Cardiac muscle cell (in vitro differentiated cells and primary cell): Measurements from ENCODE around the gene ADGRL3. TPM values are rescaled to one million over a fixed set of nuclear protein-coding genes. Genes with fewer than 3 reads are reported as not detected.

Source experiments
- DNase-seq, 2 donors: peaks; one replicate each; pipeline versions ENCODE4 v3.0.0 to v3.0.0-alpha.2; 2010 to 2017; ENCODE audit warnings: low read depth in 1 of 2, low spot score in 1 of 2
- H3K27ac ChIP-seq: fragments of 200-600 bp; sonication (generic); 2 replicates; pipeline ENCODE4 v1.5.1; 2016
- H3K27me3 ChIP-seq: fragments of 200-600 bp; sonication (generic); 2 replicates; pipeline ENCODE4 v1.6.0; 2016; ENCODE audit warnings: control low read depth
- H3K36me3 ChIP-seq: fragments of 200-600 bp; sonication (generic); 2 replicates; pipeline ENCODE4 v1.5.1; 2016; ENCODE audit warnings: control low read depth
- H3K4me1 ChIP-seq: fragments of 200-600 bp; sonication (generic); 2 replicates; pipeline ENCODE4 v1.8.1; 2017; ENCODE audit warnings: low read depth, mild to moderate bottlenecking, mixed run types
- H3K4me3 ChIP-seq: fragments of 200-600 bp; sonication (generic); 2 replicates; pipeline ENCODE4 v1.5.1; 2016; ENCODE audit warnings: mild to moderate bottlenecking
- H3K9me3 ChIP-seq: fragments of 200-600 bp; sonication (generic); 2 replicates; pipeline ENCODE4 v1.5.1; 2017; ENCODE audit warnings: low read depth, mild to moderate bottlenecking, control low read depth
- polyA plus RNA-seq: library from polyadenylated mRNA; unstranded; fragments of >200 nt; fragmentation: Nextera tagmentation; extraction: Ambion mirVana; gene quantifications from 2 replicates; pipeline ENCODE4 v1.2.1, GENCODE V29; 2016
- total RNA-seq: library from RNA; depleted of rRNA; stranded (reverse); fragments of >200 nt; gene quantifications from 2 replicates; pipeline ENCODE4 v1.2.3, GENCODE V29; 2016
- TF ChIP-seq, protein P1 (sequence below): IDR thresholded peaks from 2 replicates; pipeline ENCODE4 v1.5.1; 2012; ENCODE audit warnings: low read depth, mild to moderate bottlenecking, low read length

Gene ADGRL3
- total and polyA plus RNA-seq, 2 experiments from 2014 or later, result 2.4 to 4.8 TPM

DNA sequence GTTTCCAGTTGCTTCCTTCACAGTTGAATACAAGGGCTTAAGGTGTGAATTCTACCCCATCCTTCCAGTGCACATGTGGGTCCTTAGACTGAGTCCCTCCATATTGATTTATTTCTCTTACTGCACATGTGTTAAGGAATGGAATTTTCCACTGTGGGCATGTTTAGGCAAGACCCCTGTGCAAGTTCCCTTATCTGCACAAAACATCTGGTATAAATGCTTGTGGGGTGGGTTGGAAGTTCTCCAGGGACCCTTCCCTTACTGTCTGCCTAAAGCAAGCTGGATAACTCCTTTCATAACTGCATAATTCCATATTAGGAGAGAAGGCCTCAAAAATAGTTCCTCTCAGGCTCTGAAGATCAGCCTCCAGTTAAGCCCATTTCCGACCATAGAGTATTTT is 570.9 kb downstream of the ADGRL3 start:
- H3K9me3 ChIP-seq, result no peaks in the 10 kb centered on the region
- no peaks in the 10 kb centered on the region for H3K36me3 ChIP-seq
- no peak overlapping the region for H3K4me3 ChIP-seq
- no peaks in the 10 kb centered on the region for H3K4me1 ChIP-seq
- TF ChIP-seq, protein P1, sequence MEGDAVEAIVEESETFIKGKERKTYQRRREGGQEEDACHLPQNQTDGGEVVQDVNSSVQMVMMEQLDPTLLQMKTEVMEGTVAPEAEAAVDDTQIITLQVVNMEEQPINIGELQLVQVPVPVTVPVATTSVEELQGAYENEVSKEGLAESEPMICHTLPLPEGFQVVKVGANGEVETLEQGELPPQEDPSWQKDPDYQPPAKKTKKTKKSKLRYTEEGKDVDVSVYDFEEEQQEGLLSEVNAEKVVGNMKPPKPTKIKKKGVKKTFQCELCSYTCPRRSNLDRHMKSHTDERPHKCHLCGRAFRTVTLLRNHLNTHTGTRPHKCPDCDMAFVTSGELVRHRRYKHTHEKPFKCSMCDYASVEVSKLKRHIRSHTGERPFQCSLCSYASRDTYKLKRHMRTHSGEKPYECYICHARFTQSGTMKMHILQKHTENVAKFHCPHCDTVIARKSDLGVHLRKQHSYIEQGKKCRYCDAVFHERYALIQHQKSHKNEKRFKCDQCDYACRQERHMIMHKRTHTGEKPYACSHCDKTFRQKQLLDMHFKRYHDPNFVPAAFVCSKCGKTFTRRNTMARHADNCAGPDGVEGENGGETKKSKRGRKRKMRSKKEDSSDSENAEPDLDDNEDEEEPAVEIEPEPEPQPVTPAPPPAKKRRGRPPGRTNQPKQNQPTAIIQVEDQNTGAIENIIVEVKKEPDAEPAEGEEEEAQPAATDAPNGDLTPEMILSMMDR, result no peak
- H3K27me3 ChIP-seq, result no peaks in the 10 kb centered on the region
- no peak overlapping the region for H3K27ac ChIP-seq
- DNase-seq, result no peak

DNA sequence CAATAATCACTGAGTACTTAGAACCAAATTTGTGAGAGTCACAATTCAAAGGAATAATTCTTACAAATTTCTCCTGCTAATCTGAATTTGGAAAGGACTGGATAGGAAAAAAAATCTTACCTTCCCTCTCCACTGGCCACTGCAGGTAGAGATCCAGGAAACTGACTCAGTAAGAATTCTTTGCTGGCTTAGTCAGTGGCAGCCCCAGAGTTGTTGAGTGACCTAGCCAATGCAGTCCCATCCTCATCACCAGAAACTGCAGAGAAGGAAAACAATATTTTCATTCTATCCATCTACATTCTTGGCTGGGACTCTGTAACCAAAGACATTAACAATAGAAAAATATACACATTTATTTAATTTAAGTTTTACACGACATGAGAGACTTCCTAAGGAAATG is 572.0 kb downstream of the ADGRL3 start:
- DNase-seq, result no peak
- Histone ChIP-seq H3K9me3 (no peaks in the 10 kb centered on the region), H3K27ac (no peak overlapping the region), H3K36me3 (no peaks in the 10 kb centered on the region), H3K4me3 (no peak overlapping the region), H3K27me3 (no peaks in the 10 kb centered on the region), H3K4me1 (no peaks in the 10 kb centered on the region)
- TF ChIP-seq, protein P1, result no peak

DNA sequence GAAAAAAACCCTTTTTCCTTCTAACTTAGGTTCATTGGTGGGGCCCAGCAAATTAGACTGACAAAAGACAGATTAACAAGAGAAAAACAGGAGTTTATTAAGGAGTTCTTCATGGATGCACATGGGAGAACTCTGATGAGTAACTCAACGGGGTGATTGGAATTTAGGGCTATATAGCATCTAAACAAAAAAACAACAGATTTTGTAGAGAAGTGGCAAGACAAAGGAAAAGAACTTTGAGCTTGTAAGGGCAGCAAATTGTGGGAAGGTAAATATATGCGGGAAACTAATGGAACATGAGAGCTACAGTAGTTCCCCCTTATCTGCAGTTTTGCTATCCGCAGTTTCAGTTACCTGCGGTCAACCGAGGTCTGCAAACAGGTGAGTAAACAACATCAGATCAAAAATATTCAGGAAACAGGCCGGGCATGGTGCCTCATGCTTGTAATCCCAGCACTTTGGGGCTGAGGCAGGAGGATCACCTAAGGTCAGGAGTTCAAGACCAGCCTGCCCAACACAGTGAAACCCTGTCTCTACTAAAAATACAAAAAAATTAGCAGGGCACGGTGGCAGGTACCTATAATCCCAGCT is 573.6 kb downstream of the ADGRL3 start:
- no peak for DNase-seq
- Histone ChIP-seq H3K9me3 (no peaks in the 10 kb centered on the region), H3K36me3 (no peaks in the 10 kb centered on the region), H3K4me3 (no peak overlapping the region), H3K27ac (no peak overlapping the region), H3K27me3 (no peaks in the 10 kb centered on the region), H3K4me1 (no peaks in the 10 kb centered on the region)
- TF ChIP-seq, protein P1, result no peak

DNA sequence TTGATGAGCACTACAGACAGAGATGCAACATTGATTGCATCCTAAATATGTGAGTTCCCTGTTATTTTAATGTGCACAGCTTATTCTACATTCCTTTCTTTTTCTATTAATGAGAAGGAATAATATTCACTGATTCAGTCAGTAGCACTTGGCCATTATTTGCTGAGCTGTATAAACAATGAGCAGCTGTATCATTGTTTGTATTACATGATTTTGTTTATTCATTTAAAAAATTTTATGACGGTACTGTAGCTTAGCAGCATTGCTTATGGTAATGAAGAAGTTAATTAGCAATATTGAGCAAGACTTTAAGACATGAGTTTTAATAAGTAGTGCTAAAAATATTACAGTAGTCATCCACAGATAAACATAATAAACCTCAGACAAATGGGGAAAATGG is 582.0 kb downstream of the ADGRL3 start:
- Histone ChIP-seq H3K36me3 (no peaks in the 10 kb centered on the region), H3K9me3 (no peaks in the 10 kb centered on the region), H3K27me3 (no peaks in the 10 kb centered on the region), H3K4me1 (no peaks in the 10 kb centered on the region), H3K27ac (no peak overlapping the region), H3K4me3 (no peak overlapping the region)
- no peak for DNase-seq
- TF ChIP-seq, protein P1, result no peak

DNA sequence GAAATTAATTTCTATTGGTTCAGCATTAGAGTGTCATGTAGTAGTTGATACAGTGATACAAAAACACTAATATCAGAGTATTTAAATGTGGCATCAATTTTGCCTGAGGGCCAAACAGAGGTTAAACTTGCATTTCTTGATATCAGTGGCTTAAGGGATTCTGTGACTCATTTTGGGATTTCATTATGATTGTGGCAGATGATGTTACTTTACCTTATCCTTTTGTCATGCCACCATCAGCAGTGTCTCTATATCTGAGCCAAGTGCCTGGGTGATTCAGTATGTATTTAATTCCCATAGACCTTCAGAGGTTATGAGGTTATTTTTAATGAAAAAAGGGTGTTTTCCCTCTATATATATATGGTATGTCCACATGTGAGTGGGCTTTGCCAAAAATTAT is 582.9 kb downstream of the ADGRL3 start:
- TF ChIP-seq, protein P1, result no peak
- H3K4me1 ChIP-seq, result no peaks in the 10 kb centered on the region
- H3K4me3 ChIP-seq, result no peak overlapping the region
- no peak overlapping the region for H3K27ac ChIP-seq
- DNase-seq, result no peak
- no peaks in the 10 kb centered on the region for H3K9me3 ChIP-seq
- H3K27me3 ChIP-seq, result no peaks in the 10 kb centered on the region
- no peaks in the 10 kb centered on the region for H3K36me3 ChIP-seq

DNA sequence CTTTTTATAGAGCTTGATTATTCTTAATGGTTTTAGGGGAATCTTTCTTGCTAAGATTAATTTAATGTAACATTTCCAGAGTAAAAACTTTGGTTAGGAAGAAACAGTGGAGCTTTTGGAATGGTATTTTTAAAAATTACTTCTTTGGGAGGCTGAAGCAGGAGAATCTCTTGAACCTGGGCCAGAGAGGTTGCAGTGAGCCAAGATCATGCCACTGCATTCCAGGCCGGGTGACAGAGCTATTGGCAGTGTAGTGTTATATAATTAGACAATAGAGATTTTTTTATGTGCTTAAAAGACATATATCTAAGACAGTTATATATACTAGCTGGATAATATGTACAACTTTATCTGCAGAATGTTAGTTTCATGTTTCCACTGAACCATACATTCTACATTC is 585.6 kb downstream of the ADGRL3 start:
- Histone ChIP-seq H3K9me3 (no peaks in the 10 kb centered on the region), H3K36me3 (no peaks in the 10 kb centered on the region), H3K4me3 (no peak overlapping the region), H3K27me3 (no peaks in the 10 kb centered on the region), H3K4me1 (no peaks in the 10 kb centered on the region), H3K27ac (no peak overlapping the region)
- DNase-seq, result no peak
- TF ChIP-seq, protein P1, result no peak
